Hepatocyte (in vitro differentiated cells): ENCODE data around the gene NLRC3. TPM values are rescaled to one million over a fixed set of nuclear protein-coding genes. Genes with fewer than 3 reads are reported as not detected.

Experiments used
- DNase-seq: peaks from one replicate; pipeline ENCODE4 v3.0.0-alpha.2; 2016; ENCODE audit warnings: low spot score
- H2AFZ ChIP-seq: fragments of 200-600 bp; sonication (generic); 2 replicates; pipeline ENCODE4 v1.6.0; 2016; ENCODE audit warnings: antibody characterized with exemption, mild to moderate bottlenecking
- H3K27ac ChIP-seq: fragments of 200-600 bp; sonication (generic); 2 replicates; pipeline ENCODE4 v1.5.1; 2016; ENCODE audit warnings: mild to moderate bottlenecking
- H3K27me3 ChIP-seq: fragments of 200-600 bp; sonication (generic); 2 replicates; pipeline ENCODE4 v1.6.1; 2016
- H3K36me3 ChIP-seq: fragments of 200-600 bp; sonication (generic); replicated peaks from 2 replicates; pipeline ENCODE4 v1.5.1; 2016; ENCODE audit warnings: low read depth; ENCODE audit not compliant: insufficient read depth
- H3K4me1 ChIP-seq: fragments of 200-600 bp; sonication (generic); 2 replicates; pipeline ENCODE4 v1.5.1; 2016; ENCODE audit warnings: mild to moderate bottlenecking, moderate library complexity; ENCODE audit not compliant: insufficient read depth
- H3K4me2 ChIP-seq: fragments of 200-600 bp; sonication (generic); 2 replicates; pipeline ENCODE4 v1.6.0; 2016
- H3K4me3 ChIP-seq: fragments of 200-600 bp; sonication (generic); 2 replicates; pipeline ENCODE4 v1.5.1; 2016; ENCODE audit warnings: mild to moderate bottlenecking
- H3K79me2 ChIP-seq: fragments of 200-600 bp; sonication (generic); 2 replicates; pipeline ENCODE4 v1.6.0; 2017; ENCODE audit warnings: mild to moderate bottlenecking
- H3K9me2 ChIP-seq: fragments of 200-600 bp; sonication (generic); replicated peaks from 2 replicates; pipeline ENCODE4 v1.6.0; 2017; ENCODE audit warnings: mild to moderate bottlenecking; ENCODE audit not compliant: insufficient read depth
- H3K9me3 ChIP-seq: fragments of 200-600 bp; sonication (generic); 2 replicates; pipeline ENCODE4 v1.5.1; 2016; ENCODE audit warnings: low read depth, mild to moderate bottlenecking
- H4K20me1 ChIP-seq: fragments of 200-600 bp; sonication (generic); 2 replicates; pipeline ENCODE4 v1.6.0; 2016; ENCODE audit warnings: mild to moderate bottlenecking; ENCODE audit not compliant: insufficient read depth, poor library complexity, severe bottlenecking
- EZH2 ChIP-seq: fragments of 200-600 bp; sonication (generic); IDR thresholded peaks from 2 replicates; pipeline ENCODE4 v1.6.1; 2016; ENCODE audit warnings: antibody characterized with exemption, mild to moderate bottlenecking, borderline replicate concordance
- EZH2phosphoT487 ChIP-seq: fragments of 200-600 bp; sonication (generic); IDR thresholded peaks from one replicate; pipeline ENCODE4 v1.6.1; 2018; ENCODE audit warnings: antibody characterized with exemption, mild to moderate bottlenecking, low read depth, moderate library complexity; ENCODE audit not compliant: unreplicated experiment, severe bottlenecking
- WGBS: methylation state at CpG from one replicate; pipeline ENCODE4 v1.1.6; 2016; ENCODE audit warnings: low lambda C conversion rate; ENCODE audit errors: missing lambda C conversion rate; 5-methylcytosine and 5-hydroxymethylcytosine counted together
- polyA plus RNA-seq: library from polyadenylated mRNA; unstranded; fragments of >200 nt; fragmentation: Nextera tagmentation; extraction: Ambion mirVana; gene quantifications from 2 replicates; pipeline ENCODE4 v1.2.1, GENCODE V29; 2016
- total RNA-seq: library from RNA; depleted of rRNA; stranded (reverse); fragments of >200 nt; gene quantifications from 2 replicates; pipeline ENCODE4 v1.2.3, GENCODE V29; 2014
- TF ChIP-seq, protein P1 (sequence below): fragments of 200-600 bp; sonication (generic); IDR thresholded peaks from 2 replicates; pipeline ENCODE4 v1.5.1; 2016; ENCODE audit warnings: antibody characterized with exemption, mild to moderate bottlenecking; ENCODE audit not compliant: poor library complexity

Gene NLRC3
- total and polyA plus RNA-seq, 2 experiments from 2014 or later = 0.10 to 0.15 TPM

GRCh38 chr16:3509470-3509928, 67.7 kb downstream of the NLRC3 start:
- WGBS = 89% methylated on average over 13 of the region's 13 CpGs
- no peak overlapping the region for H3K4me2 ChIP-seq
- DNase-seq = no peak

DNA sequence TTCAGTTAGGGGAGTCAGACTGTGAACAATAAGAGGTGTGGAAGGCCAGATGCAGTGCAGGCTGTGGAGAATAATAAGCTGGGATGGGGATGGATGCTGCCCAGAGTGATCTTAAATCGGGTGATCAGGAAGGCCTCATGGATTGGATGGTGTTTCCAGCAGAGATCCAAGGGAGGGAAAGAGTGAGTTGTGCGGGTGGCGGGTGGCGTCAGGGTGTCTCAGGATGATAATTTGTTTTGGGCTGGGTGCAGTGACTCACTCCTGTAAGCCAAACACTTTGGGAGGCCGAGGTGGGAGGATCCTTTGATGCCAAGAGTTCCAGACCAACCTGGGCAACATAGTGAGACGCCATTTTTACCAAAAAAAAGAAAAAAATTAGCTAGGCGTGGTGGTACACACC, 68.5 kb downstream of the NLRC3 start:
- no peaks in the 10 kb centered on the region for H3K4me1 ChIP-seq
- no peak overlapping the region for H2AFZ ChIP-seq
- no peaks in the 10 kb centered on the region for H4K20me1 ChIP-seq
- H3K9me3 ChIP-seq = no peaks in the 10 kb centered on the region
- no peak for DNase-seq
- no peak overlapping the region for H3K4me3 ChIP-seq
- no peak overlapping the region for H3K4me2 ChIP-seq
- TF ChIP-seq, protein P1, sequence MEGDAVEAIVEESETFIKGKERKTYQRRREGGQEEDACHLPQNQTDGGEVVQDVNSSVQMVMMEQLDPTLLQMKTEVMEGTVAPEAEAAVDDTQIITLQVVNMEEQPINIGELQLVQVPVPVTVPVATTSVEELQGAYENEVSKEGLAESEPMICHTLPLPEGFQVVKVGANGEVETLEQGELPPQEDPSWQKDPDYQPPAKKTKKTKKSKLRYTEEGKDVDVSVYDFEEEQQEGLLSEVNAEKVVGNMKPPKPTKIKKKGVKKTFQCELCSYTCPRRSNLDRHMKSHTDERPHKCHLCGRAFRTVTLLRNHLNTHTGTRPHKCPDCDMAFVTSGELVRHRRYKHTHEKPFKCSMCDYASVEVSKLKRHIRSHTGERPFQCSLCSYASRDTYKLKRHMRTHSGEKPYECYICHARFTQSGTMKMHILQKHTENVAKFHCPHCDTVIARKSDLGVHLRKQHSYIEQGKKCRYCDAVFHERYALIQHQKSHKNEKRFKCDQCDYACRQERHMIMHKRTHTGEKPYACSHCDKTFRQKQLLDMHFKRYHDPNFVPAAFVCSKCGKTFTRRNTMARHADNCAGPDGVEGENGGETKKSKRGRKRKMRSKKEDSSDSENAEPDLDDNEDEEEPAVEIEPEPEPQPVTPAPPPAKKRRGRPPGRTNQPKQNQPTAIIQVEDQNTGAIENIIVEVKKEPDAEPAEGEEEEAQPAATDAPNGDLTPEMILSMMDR = no peak
- TF ChIP-seq EZH2phosphoT487 (no peak), EZH2 (no peak)
- H3K9me2 ChIP-seq = no peaks in the 10 kb centered on the region
- H3K79me2 ChIP-seq = peaks cover 8% of the 10 kb centered on the region
- H3K36me3 ChIP-seq = no peaks in the 10 kb centered on the region
- WGBS = 95% methylated on average over 7 of the region's 7 CpGs
- no peak overlapping the region for H3K27ac ChIP-seq
- H3K27me3 ChIP-seq = no peaks in the 10 kb centered on the region

More at GRCh38 chr16:3509470-3509928, 67.7 kb downstream of the NLRC3 start:
- Histone ChIP-seq H4K20me1 (no peaks in the 10 kb centered on the region), H2AFZ (no peak overlapping the region), H3K9me2 (no peaks in the 10 kb centered on the region), H3K79me2 (peaks cover 1% of the 10 kb centered on the region), H3K27me3 (no peaks in the 10 kb centered on the region), H3K27ac (no peak overlapping the region), H3K4me1 (no peaks in the 10 kb centered on the region), H3K36me3 (no peaks in the 10 kb centered on the region), H3K4me3 (no peak overlapping the region), H3K9me3 (no peaks in the 10 kb centered on the region)
- TF ChIP-seq EZH2phosphoT487 = no peak
- no peak for TF ChIP-seq EZH2
- TF ChIP-seq, protein P1 = no peak

DNA sequence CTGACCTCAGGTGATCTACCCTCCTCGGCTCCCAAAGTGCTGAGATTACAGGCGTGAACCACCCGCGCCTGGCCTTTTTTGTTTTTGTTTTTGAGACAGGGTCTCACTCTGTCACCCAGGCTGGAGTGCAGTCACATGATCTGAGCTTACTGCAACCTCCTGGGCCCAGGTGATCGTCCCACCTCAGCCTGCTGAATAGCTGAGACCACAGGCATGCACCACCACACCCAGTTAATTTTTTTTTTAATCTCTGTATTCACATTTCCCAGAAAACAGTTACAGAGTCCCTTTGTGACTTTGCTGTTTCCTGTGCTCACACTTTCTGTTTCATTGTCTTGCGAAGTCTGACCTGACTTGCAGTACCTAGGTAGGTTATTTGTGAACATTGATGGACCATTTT, 73.7 kb downstream of the NLRC3 start:
- H3K4me2 ChIP-seq = no peak overlapping the region
- H3K27me3 ChIP-seq = no peaks in the 10 kb centered on the region
- no peaks in the 10 kb centered on the region for H3K9me2 ChIP-seq
- no peak overlapping the region for H3K27ac ChIP-seq
- peaks cover 7% of the 10 kb centered on the region for H3K4me1 ChIP-seq
- no peak overlapping the region for H3K4me3 ChIP-seq
- H3K9me3 ChIP-seq = no peaks in the 10 kb centered on the region
- WGBS = 90% methylated on average over 6 of the region's 6 CpGs
- H2AFZ ChIP-seq = no peak overlapping the region
- no peak for DNase-seq
- H3K36me3 ChIP-seq = no peaks in the 10 kb centered on the region
- TF ChIP-seq, protein P1 = no peak
- TF ChIP-seq EZH2 (no peak), EZH2phosphoT487 (no peak)
- peaks cover 33% of the 10 kb centered on the region for H3K79me2 ChIP-seq
- no peaks in the 10 kb centered on the region for H4K20me1 ChIP-seq
